ENCODE results near the gene SRPRA.

GRCh38 chr11:126281245-126281644 lies 12.6 kb upstream of the SRPRA start:
- TF ChIP-seq, protein P1, sequence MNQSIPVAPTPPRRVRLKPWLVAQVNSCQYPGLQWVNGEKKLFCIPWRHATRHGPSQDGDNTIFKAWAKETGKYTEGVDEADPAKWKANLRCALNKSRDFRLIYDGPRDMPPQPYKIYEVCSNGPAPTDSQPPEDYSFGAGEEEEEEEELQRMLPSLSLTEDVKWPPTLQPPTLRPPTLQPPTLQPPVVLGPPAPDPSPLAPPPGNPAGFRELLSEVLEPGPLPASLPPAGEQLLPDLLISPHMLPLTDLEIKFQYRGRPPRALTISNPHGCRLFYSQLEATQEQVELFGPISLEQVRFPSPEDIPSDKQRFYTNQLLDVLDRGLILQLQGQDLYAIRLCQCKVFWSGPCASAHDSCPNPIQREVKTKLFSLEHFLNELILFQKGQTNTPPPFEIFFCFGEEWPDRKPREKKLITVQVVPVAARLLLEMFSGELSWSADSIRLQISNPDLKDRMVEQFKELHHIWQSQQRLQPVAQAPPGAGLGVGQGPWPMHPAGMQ (IDR thresholded peaks at IDR 0.05; ENCODE audit: borderline replicate concordance): no peak
- no peak for TF ChIP-seq FOXM1 (IDR thresholded peaks at IDR 0.05; ENCODE audit: low read depth, low read length)
- TF ChIP-seq KDM1A (IDR thresholded peaks at IDR 0.05; ENCODE audit: borderline replicate concordance): no peak
- no peak for TF ChIP-seq ZNF207 (IDR thresholded peaks at IDR 0.05; ENCODE audit: borderline replicate concordance)
- TF ChIP-seq CTCF (IDR thresholded peaks at IDR 0.05 in 2 of 3, conservative IDR thresholded peaks at IDR 0.05 in 1 of 3; ENCODE audit: control insufficient read depth in 2 of 3, extremely low read depth in 1 of 3, insufficient read depth in 1 of 3, low read depth in 3 of 3, low read length in 3 of 3): no peak
- no peak for TF ChIP-seq MYC (IDR thresholded peaks at IDR 0.05; ENCODE audit: insufficient read depth, insufficient read length, insufficient replicate concordance, low read length, severe bottlenecking)
- TF ChIP-seq TCF7 (IDR thresholded peaks at IDR 0.05; ENCODE audit: borderline replicate concordance): no peak
- TF ChIP-seq CHD2 (IDR thresholded peaks at IDR 0.05; ENCODE audit: borderline replicate concordance, low read depth, low read length): no peak
- TF ChIP-seq CHD1 (IDR thresholded peaks at IDR 0.05; ENCODE audit: low read depth, low read length): no peak
- no peak for TF ChIP-seq YY1 (IDR thresholded peaks at IDR 0.05; ENCODE audit: low read depth, low read length)
- TF ChIP-seq EZH2 (IDR thresholded peaks at IDR 0.05; ENCODE audit: borderline replicate concordance, control insufficient read depth, low read depth, low read length): no peak
- TF ChIP-seq RAD21 (IDR thresholded peaks at IDR 0.05; ENCODE audit: insufficient read depth, low read depth, low read length): no peak

All from GM12878 (cell line).